ENCODE results near the gene ANKRD9.

ANKRD9 gene

DNA sequence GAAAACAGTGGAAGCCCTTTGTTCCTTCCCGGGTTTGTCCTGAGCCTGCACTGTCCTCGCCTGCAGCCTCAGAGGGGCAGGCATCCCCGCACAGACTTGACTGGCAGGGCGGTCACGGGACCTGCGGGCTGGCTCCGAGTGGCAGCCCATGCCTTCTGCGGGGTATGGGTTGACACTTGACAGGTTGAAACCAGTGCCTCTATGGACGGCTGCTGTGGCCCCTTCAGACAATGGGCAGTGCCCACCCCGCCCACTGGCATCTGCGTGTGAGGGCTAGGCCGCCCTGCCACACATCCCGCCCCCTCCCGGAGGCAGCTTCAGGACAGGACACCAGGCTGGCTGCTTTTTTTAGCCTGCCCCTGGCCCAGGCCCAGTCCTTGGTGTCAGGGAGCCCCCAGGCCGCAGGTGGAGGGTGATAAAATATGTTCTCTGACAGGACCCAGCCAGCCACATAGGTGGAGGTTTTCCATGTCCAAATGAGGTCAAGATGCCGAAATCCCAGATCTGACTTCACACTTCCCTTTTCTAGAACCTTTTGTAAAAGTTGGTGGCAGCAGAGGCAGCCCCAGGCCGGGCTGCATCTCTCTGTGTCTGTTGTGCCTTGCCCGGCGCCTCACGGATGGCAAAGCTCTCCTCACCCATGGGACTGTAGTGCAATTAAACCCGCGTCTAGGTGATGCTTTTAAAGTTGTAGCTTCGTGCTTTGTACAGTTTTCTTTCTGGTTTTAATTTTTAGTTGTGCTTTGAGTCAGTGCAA lies 10.0 kb downstream of the ANKRD9 start:
- DNase-seq (ENCODE audit: low read depth, low spot score), result no peak

DNA sequence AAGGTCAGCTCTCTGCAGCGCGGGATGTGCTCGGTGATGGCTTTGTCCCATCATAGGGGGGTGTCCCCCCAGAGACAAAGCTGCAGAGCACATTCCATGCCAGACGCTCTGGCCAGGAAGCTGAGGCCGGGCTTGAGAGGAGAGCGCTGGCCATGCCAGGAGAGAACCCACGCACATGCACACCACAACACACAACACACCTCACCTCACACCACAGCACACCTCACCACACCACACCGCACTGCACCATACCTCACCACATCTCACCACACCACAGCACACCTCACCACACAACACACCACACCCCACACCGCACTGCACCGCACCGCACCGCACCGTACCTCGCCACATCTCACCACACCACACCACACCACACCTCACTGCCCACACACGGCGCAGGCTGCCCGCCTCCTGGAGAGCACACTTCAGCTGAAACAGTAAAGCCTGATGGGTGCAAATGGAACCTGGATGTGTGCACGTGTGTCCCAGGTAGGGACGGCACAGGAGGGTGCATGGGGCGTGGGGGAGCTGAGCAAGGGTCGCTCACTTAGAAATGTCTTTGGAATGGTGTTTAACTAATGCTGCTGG lies 10.8 kb downstream of the ANKRD9 start:
- no peak for DNase-seq (ENCODE audit: low read depth, low spot score)

DNA sequence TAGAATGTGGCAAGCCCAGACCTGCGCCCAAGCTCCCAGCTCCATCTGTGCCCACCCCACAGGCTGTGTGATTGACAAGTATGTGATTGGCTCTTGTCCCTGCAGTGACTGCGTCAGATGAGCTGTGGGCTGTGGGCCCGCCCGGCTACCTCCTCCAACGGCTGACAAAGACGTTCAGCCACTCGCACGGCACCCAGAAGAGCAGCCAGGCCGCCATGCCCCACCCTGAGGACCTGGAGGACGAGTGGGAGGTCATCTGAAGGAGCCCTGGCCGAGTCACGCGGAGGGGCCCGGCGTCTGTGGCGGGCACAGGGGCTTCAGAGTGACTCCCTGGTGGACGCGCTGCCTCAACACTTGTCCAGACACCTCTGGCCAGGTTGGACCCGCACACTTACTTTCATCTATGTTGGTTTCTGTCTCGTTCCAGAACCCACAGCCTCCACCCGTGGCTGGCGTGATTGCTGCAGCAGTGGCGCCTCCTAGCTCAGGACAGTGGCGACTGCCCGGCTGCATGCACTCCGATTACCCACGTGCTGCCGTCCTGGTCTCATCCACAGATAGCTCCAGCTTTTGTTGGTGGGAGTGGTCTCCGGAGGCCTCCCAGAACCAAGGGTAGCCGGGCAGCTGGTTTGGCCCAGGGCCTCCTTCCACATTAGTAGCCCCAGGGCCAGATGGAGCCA lies 11.4 kb downstream of the ANKRD9 start:
- DNase-seq (ENCODE audit: low read depth, low spot score), result peak; percentile 57

DNA sequence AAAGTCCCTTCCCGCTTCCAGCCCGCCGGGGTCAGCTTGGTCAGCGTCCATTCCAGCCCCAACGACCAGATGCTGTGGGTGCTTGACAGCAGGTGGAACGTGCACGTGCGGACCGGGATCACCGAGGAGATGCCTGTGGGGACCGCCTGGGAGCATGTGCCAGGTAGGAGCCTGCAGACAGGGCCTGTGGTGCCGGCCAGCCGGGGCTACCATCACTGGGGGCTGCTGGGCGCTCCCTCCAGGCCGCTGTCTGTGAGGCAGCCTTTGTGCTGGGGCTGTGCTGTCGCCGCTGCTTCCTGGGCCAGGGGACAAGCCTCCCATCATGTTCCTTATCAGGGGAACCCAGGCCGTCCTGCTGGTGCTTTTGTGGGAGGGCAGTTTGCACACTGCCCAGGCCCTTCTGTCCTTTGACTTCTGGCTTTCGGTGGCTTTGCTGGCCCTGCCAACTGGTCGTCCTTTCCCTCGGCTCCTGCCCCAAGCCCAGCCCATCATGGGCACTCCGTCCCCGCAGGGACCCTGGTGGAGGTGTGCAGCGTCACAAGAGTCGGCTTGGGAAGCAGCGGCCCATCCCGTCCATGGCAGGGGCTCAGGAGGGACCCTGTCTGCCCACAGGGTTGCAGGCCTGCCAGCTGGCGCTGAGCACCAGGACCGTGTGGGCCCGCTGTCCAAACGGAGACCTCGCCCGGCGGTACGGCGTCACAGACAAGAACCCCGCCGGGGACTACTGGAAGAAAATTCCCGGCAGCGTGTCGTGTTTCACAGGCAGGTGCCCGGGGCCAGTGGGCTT lies 12.4 kb downstream of the ANKRD9 start:
- DNase-seq (ENCODE audit: low read depth, low spot score), result no peak

DNA sequence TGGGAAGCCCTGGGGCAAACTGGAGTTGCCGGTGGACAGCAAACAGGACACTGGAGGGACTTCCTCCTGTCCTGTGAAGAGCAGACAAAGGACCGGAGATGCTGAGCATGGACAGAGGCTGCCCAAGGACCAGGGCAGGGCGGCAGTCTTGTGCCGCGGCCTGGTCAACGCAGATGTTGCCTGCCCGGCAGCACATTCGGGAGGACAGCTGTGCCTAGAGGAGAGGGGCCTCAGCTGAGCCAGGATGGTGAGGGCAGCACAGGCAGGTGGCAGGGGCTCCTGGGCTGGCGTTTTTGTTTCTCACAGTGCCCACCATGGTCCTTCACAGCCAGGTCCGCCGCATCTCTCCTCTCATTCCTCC lies 13.3 kb downstream of the ANKRD9 start:
- DNase-seq (ENCODE audit: low read depth, low spot score), result no peak

DNA sequence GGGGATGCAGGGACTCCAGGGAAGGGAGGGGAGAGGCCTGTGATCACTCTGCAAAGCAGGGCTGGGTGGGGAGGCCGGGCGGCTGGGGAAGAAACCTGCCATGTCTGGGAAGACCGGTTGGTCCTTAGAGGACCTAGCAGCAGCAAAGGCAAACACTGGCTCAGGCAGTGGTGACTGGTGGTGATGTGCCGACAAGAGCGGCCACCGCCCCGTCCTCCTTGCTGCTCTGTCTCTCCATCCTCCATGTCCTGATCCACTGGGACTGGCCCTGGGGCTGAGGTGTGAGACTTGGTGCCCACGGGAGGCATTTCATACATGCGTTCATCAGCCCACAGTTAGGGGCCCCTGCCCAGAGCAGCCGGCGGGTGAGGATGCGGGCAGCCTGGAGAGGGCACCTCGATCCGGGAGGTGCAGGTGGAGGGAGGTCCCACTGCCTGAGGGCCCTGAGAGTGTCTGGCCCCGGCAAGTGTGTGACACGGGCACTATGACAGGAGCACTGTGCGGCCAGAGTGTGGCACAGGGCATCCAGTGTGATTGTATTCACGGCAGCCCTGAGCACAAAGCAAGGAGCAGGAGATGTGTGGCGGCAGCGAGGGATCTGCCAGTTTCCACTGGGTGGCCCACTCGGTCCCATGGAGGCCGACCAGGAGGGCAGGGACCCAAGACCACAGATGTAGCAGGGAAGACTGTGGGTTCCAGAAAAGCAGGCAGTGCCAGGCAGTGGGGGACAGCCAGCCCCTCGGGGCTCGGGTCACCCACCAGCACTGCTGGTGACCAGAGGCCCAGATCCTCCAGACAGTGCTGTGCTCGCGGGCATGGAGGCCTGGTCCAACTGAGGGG lies 13.9 kb downstream of the ANKRD9 start:
- no peak for DNase-seq (ENCODE audit: low read depth, low spot score)

DNA sequence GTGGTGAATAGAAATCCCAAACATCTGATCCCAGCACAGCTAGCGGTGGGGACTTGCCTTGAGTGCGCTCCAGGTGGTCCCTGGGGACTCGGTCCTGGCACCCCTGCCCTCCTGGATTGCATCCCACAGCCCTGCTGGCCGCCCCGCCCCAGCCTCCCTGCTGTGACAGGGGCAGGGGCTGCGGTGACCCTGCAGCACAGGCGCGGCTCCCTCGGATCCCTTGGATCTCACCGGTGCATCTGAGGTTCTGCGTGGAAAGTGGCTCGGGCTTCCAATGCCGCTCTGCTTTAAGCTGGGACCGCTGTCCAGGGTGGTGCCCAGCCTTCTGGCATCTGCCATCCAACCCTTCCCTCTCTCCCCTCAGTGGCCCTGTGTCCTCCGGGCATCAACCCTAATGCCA lies 16.0 kb downstream of the ANKRD9 start:
- no peak for DNase-seq (ENCODE audit: low read depth, low spot score)

DNA sequence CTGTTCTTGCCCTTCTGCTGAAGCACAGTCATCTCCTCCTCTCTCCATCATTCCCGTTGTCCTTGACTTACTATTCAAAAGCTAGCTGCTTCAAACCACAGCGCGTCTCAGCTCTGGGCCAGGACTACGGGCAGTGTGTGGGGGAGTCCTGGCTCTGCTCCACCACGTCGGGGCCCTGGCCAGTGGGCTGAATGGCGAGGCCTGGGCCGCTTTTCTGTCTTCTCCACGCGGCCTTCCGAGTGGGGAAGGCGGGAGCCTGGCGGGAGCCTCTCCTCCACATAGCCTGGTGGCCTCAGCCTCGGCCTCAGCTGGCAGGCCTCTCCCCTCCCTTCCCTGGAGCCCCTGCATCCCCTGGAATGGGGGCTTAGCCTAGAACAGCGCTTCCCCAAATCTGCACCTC lies 16.5 kb downstream of the ANKRD9 start:
- DNase-seq (ENCODE audit: low read depth, low spot score), result no peak

DNA sequence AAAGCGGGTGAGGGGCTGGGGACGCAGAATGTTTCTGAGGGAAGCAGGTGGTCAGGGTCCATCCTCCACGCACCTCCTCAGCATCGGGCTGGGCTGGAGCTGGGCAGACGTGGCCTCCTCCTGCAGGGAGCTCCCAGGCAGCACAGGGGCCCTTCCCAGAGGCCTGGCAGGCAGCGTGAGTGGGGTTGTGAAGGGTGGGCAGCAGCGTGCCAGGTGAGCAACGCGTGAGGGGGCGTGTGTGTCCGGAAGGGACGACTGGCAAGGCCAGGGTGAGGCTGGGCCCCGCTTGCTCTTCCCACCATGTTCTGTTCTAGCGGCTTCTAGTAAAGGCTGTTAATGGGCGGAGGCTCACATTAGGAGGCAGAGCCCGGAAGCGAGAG lies 17.1 kb downstream of the ANKRD9 start:
- DNase-seq (ENCODE audit: low read depth, low spot score), result no peak

DNA sequence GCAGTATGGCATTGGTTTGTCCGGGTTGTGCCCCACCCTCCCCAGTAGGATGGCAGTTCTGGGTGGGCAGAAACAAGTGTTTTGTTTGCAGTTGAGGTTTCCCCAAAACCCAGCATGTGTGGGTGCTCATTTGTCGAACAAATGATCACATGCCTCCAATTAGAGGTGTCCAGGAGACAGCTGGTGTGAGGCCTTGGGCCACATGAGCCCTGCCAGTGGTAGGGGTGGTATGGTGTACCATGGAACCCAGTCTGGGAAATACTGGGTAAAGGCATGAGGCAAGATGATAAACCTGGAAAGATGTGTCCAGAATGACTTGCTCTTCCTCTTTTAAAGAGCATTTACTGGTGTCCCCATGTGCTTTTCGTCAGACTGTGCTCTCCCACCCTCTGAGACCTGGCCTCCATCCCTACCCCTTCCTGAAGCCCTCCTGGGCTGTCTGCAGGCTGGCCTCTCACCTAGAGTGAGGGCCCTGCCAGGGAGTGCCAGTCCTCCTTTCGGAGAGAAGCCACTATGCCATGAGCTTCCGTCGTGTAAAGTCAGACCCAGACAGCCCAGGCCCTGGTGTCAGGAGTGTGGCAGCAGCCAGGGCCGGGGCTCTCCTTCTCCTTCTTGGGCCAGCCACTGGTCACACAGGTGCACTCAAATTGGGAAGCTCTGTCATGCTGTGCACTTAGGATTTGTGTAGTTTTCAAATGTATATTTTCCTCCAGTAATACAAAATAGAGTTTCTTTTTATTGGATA lies 17.6 kb downstream of the ANKRD9 start:
- DNase-seq (ENCODE audit: low read depth, low spot score), result no peak

DNA sequence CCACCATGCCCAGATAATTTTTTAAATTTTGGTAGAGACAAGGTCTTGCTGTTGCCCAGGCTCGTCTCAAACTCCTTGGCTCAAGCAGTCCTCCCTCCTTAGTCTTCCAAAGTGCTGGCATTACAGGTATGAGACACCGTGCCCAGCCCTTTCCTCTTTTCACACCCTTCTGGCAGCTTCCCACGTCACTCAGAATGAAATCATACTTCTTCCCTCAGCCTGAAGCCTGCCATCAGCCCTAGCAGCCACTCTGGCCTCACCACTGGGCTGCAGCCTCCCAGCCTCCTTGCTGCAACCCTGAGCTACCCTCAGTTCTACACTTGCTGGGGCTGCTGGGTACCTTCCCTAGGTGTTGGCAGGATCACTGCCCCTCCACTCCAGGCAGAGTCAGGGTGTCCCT lies 18.2 kb downstream of the ANKRD9 start:
- DNase-seq (ENCODE audit: low read depth, low spot score), result no peak

DNA sequence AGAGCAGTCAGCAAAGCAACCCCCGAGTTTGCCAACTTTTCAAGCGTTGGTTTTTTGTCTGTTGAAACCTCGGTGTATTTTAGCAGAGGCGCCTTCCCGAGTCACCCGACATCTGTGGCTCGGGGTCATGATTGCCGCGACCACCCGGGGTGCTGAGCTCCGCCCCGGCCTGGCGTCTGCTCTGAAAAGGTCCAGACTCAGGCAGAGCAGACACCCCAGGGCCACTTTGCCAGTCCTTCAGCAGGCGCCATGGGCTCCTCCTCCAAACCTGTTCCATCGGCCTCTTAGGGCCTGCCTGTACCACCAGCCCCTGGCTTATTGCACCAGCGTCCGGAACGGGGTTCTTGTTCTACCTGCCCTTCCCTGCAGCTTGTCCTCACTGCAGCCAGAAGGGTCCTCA lies 19.1 kb downstream of the ANKRD9 start:
- DNase-seq (ENCODE audit: low read depth, low spot score), result peak; percentile 37

DNA sequence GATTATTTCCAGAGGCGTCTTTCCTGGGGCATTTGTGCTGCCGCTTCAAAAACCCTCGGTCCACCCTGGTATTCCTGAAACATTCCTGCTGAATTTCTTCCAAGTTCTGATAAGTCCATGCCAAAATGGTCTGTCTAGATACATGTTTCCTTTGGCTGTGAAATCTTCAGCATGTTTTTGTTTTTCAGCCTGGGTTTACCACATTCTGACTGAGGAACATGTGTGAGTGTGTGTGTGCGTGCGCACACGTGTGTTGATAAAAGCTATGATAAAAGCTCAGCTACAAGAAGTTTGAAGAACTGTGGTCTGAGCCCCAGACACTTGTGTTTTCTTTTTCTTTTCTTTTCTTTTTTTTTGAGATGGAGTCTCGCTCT lies 22.4 kb downstream of the ANKRD9 start:
- DNase-seq (ENCODE audit: low read depth, low spot score), result no peak

DNA sequence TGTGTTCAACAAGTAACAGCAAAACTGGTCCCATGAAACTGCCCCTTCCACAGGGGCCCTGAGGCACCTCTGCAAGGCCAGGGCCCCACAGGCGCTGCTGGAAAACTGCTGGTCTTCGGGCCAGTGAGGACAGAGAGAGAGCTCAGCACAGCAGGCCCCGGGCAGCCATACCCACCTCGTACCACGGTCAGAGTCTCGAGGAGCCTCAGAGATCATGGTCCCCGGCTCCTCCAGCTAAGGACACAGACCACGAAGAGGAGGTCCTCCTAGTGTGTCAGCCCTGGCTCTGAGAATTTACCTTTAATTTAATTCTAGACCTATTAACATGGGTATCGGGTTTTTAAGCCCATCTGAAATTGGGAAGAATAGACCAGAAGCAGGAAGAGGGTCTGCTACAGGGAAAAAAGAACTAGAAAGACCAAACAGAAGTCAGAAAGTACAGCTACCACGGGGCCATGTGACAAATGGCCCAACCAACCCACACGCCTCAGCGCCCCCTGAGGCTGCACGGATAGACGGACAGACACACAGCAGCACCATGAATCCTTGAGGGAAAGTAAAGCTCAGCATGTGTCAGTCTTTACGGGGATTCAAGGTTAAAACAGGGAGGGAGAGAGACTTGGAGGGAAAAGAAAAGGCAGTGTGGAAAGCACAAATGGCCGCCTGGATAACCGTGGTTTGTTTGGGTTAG lies 22.9 kb downstream of the ANKRD9 start:
- DNase-seq (ENCODE audit: low read depth, low spot score), result peak; percentile 46

DNA sequence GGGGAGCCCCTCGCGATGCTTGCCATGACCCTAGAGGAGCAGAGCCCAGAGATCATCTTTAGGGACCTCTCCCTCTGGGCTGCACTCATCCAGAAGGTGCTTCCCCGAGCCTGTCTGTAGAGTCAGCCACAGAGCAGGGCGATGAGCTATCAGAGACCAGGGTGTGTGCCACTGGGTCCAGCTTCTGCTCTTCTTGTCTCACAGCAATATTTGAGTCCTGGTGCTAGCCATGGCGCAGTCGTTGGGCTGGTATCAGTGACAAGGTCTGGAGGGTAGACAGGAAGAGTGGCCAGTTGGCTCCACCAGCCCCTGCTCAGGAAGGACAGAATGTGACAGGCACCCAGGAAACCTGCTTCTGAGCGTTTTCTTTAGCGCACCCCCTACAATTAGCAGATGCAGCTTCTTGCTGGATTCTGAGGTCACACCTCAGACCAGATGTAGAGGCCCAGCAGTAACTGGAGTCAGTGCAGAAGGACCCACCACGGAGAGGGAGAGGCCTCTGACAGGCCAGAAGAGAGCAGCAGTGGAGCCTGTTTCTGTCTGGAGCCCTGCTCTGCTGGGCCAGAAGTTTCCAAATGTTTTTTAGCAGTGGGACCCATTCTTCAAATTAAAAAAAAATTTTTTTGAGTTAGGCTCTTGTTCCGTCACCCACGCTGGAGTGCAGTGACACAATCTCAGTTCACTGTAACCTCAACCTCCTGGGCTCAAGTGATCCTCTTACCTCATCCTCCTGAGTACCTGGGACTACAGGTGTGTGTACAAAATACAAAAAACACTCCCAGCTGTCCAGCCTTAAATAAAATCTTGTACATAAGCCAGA lies 23.7 kb downstream of the ANKRD9 start:
- no peak for DNase-seq (ENCODE audit: low read depth, low spot score)

DNA sequence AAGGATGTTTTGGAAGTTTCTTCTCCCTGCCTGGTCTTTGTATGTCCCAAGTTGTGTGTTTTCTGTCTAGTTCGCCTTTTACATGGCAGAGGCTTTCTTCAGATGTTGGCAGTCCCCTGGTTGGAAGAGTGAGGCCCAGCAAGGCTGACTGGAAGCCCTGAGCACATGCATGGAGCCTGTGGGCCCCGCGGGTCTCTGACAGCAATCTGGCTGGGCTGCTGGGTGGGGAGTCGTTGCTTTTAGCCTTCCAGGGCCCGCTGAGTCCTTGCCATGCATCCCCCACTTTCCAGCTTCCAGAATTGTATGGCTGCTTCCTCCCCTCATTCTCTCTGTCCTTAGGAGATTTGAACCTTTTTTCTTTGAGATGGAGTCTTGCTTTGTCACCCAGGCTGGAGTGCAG lies 25.3 kb downstream of the ANKRD9 start:
- DNase-seq (ENCODE audit: low read depth, low spot score), result no peak

DNA sequence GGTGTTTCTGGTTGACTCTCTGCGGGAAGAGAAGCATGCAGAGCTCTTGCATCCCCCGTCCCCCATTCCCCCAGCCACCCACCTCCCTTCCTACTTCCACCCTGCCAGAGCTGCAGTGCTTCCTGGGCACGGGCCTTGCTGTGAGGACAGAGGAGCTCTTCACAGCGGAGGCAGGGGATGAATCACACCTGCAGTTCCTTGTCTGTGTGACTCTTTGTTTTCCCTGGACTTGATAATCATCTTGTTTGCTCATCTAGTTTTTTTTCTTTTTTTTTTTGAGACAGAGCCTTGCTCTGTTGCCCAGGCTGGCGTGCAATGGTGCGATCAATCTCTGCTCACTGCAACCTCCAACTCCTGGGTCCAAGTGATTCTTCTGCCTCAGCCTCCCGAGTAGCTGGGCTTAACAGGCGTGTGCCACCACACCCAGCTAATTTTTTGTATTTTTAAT lies 27.8 kb downstream of the ANKRD9 start:
- DNase-seq (ENCODE audit: low read depth, low spot score), result no peak

DNA sequence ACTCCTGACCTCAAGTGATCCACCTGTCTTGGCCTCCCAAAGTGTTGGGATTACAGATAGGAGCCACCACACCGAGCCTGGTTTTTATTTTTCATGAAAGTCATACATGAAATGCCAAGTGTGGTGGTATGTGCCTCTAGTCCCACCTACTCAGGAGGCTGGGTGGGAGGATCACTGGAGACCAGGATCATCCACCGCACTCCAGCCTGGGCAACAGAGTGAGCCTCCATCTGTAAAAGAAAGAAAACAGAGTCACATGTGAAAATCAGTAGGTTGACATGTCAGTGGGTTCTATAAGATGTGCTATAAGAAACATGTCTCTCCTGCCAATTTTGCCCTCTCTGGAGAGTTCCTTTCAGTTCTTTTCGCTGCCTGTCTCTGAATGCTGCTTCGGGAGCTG lies 28.2 kb downstream of the ANKRD9 start:
- DNase-seq (ENCODE audit: low read depth, low spot score), result no peak

DNA sequence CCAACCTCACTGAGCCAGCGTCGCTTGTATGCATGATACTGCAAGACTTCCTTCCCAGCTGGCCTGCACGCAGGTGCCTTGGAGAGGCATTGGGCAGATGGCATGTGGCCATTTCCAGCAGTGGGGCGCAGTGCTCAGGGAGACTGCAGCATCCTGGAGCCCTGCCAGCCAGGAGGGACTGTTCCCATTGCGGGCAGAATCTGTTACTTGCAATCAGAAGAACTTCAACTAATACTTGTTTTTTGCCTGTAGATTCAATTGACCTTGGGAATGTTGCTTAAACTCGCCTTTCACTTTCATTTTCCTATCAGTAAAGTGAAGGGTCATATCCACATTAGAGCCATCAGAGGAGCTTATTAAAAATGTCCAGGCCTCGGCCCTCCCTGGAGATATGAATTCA lies 29.8 kb downstream of the ANKRD9 start:
- no peak for DNase-seq (ENCODE audit: low read depth, low spot score)

Measured in ELF-1 (cell line).